GM19324 (cell line): ENCODE measurements around the gene SOD1.
"Not testable (repeated sequence)": the region's sequence is repeated elsewhere in the genome, so short reads cannot be mapped to it uniquely, and the experiment has no call there.

Experiments used
- ATAC-seq: cut with Tn5 transposase; IDR thresholded peaks from one replicate; pipeline ENCODE4 v1.9.1; 2021; ENCODE audit warnings: mild to moderate bottlenecking, moderate library complexity; ENCODE audit not compliant: unreplicated experiment, low FRiP score

The SOD1 gene

DNA sequence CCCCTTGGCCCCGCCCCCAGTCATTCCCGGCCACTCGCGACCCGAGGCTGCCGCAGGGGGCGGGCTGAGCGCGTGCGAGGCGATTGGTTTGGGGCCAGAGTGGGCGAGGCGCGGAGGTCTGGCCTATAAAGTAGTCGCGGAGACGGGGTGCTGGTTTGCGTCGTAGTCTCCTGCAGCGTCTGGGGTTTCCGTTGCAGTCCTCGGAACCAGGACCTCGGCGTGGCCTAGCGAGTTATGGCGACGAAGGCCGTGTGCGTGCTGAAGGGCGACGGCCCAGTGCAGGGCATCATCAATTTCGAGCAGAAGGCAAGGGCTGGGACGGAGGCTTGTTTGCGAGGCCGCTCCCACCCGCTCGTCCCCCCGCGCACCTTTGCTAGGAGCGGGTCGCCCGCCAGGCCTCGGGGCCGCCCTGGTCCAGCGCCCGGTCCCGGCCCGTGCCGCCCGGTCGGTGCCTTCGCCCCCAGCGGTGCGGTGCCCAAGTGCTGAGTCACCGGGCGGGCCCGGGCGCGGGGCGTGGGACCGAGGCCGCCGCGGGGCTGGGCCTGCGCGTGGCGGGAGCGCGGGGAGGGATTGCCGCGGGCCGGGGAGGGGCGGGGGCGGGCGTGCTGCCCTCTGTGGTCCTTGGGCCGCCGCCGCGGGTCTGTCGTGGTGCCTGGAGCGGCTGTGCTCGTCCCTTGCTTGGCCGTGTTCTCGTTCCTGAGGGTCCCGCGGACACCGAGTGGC, at the start of gene SOD1:
SOD1 (plus strand) TSS at position 158 of the 723 bp plus-strand sequence; CDS start at position 235, 77 bp downstream.
- peak; percentile 97 for ATAC-seq

- ATAC-seq: no peak
Measured at GRCh38 chr21:31611445-31611844, 48.0 kb upstream of the SOD1 start.

DNA sequence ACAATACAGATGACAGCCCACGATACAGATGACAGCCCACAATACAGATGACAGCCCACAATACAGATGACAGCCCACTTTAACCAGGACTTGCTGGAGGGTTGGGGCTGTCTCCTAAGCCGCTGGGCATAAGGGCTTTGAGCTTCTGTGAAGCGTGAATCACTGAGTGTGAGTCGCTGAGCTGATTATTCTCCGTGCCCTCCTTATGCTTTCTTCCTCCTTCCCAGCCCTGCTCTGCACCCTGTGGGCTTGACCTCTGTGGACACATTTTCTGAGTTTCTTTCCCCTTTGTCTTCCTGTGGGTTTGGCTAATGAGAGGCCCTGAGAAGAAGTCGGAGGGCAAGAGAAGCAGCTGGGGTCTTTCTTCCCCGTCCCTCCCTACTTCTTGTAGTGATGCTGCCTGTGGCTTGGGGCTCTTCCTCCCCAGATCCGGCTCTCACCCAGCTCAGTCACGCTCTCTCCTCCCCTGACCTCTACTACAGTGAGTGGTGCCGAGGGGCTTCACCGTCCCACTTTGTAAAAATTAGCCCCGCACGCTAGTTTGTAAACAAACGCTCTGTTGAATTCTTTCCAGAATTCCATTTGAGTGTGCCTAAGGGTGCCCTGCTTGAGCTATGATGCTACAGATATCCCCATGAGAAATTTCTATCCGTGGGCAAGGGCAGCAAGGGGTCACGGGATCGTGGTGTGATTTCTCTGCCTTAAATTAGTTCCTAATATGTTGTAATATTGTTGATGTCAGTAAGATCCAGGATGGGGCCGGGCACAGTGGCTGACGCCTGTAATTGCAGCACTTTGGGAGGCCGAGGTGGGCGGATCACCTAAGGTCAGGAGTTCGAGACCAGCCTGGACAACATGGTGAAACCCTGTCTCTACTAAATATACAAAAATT, 46.4 kb upstream of the SOD1 start:
- no peak for ATAC-seq

DNA sequence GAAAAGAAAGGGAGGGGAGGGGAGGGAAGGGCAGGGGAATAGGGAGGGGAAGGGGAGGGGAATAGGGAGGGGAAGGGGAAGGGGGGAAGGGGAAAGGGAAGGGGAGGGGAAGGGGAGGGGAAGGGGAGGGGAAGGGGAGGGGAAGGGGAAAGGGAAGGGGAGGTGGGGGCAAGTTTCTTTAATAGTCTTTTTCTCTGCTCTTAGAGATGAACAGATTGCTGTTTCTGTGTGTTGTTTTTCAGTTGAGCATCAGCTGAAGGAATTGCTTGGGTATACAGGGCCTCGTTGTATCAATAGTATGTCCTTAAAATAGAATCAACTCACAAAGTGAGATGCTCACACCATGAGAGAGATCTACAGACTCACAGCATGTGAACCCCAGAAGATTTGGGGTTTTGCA, 44.8 kb upstream of the SOD1 start:
- ATAC-seq: no peak

DNA sequence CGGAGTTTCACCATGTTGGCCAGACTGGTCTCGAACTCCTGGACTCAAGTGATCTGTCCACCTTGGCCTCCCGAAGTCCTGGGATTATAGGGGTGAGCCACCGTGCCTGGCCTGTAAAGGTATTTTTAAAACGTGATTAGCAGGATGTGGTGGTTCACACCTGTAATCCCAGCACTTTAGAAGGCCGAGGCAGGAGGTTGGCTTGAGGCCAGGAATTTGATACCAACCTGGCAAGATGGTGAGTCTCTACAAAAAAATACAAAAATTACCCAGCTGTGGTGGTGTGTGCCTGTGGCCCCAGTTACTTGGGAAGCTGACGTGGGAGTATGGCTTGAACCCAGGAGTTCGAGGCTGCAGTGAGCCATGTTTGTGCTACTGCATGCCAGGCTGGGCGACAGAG, 43.3 kb upstream of the SOD1 start:
- no peak for ATAC-seq

GRCh38 chr21:31618696-31619430, 40.6 kb upstream of the SOD1 start:
- ATAC-seq: no peak

- ATAC-seq: no peak
Measured at GRCh38 chr21:31622397-31622796, 37.1 kb upstream of the SOD1 start.

DNA sequence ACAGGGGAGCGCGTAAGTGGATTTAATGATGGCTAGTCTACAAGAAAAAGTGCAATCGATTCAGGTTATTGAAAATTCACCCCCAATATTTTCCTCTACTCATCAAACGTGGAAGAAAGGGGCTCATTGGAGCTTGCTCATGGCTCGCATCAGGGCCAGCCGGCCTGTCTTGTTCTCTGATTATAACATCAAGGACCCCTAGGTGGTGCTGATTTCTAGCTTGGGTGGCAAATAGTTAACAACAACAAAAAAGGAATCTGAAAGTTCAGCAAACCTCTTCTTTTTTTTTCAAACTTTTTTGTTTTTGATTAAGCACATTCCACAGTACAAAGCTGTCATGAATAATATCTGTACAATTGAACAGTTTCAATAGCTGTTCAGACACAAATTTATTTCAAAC, 35.8 kb upstream of the SOD1 start:
- no peak for ATAC-seq

- no peak for ATAC-seq
Measured at GRCh38 chr21:31624181-31624580, 35.3 kb upstream of the SOD1 start.

DNA sequence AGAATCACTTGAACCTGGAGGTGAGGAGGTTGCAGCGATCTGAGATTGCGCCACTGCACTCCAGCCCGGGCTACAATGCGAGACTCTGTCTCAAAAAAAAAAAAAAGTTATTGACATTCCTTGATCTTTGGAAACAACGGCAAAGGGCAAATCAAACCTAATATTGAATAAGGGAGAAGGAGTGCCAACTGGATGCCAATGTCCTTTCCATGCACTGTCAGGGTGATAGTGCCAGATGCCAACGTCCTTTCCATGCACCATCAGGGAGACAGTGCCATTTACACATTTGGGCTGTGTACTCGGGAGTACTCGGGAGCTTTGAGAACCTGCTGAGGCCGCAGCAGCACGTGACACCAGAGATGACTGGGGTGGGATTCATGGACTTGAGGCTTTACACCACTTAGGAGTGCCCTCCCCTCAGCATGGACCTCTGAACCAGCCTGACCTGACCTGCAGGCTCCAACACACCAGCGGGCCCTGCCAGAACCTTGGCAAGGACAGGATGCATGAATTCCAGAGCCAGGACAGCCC, 34.5 kb upstream of the SOD1 start:
- no peak for ATAC-seq

GRCh38 chr21:31629972-31630711, 29.4 kb upstream of the SOD1 start:
- ATAC-seq: no peak

GRCh38 chr21:31631881-31632280, 27.6 kb upstream of the SOD1 start:
- not testable (repeated sequence) for ATAC-seq

DNA sequence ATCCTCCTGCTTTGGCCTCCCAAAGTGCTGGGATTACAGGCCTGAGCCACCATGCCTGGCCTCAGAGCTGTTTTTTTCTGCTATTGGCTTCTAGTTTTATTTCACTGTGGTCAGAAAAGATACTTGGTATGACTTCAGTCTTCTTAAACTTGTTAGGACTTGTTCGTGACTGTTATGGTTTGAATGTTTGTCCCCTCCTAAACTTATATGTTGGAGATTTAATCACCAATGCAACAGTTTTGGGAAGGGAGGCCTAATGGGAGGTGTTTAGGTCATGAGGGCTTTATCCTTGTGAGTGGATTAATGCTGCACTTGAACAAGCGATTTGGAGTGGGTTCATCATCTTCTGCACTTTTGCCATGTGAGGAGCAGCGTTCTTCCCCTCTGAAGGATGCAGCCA, 24.5 kb upstream of the SOD1 start:
- ATAC-seq: no peak

DNA sequence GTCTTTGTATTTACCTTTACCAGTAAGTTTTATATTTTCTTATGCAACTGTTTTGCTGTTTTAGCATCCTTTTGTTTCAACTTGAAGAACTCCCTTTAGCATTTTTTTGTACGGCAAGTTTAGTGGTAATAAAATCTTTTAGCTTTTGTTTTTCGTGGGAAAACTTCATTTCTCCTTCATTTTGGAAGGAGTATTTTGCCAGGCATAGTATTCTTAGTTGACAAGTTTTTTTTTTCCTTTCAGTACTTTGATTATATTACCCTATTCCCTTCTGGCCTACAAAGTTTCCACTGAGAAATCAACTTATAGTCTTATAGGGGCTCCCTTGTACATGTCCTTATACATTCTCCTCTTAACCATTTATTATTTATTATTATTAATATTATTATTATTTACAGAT, 22.6 kb upstream of the SOD1 start:
- no peak for ATAC-seq

- no peak for ATAC-seq
Measured at GRCh38 chr21:31641416-31641922, 18.0 kb upstream of the SOD1 start.

- ATAC-seq: no peak
Measured at GRCh38 chr21:31644643-31645042, 14.8 kb upstream of the SOD1 start.

DNA sequence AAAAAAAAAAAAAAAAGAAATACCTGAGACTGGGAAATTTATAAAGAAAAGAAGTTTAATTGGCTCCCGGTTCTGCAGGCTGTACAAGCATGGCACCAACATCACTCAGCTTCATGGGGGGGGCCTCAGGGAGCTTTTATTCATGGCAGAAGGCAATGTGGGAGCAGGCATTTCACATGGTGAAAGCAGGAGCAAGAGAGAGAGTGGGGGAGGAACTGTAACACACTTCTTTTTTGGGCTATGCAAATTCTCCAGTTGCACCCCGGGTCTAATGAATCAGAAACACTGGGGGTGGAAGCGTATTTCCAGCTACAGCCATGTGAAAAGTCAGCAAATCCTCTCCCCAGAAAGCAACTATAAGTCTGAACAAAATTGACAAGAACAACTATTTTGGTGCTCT, 11.8 kb upstream of the SOD1 start:
- ATAC-seq: peak; percentile 87

DNA sequence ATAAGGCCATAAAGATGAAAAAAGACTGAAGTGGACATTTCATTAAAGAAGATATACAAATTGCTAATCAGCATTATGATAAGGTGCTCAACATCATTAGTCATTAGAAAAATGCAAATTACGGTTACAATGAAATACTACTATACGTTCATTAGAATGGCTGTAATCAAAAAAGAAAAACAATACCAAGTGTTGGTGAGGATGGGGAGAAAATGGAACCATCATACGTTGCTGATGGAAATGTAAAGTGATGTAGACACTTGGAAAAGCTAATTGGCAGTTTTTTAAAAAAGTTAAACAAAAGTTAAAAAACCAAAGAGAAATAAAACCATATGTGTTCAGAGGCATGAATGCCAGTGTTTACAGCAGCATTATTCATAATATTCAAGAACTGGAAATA, 8.6 kb upstream of the SOD1 start:
- ATAC-seq: no peak

DNA sequence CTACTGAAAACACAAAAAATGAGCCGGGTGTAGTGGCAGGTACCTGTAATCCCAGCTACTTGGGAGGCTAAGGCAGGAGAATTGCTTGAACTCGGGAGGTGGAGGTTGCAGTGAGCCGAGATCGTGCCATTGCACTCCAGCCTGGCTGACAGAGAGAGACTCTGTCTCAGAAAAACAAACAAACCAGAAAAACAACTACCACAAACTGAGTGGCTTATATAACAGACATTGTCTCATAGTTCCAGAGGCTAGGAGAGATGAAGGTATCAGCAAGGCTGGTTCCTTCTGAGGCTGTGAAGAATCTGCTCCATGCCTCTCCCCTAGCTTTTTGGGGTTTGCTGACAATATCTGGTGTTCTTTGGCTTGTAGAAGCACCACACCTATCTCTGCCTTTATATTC, 8.0 kb upstream of the SOD1 start:
- not testable (repeated sequence) for ATAC-seq

GRCh38 chr21:31654340-31654739, 5.2 kb upstream of the SOD1 start:
- ATAC-seq: no peak
